Testis (tissue), 3 donors: ENCODE data around the gene CXCL3. TPM values are rescaled to one million over a fixed set of nuclear protein-coding genes. Genes with fewer than 3 reads are reported as not detected.

Source experiments
- DNase-seq: peaks from one replicate; pipeline ENCODE4 v3.0.0-alpha.2; 2019
- H3K27ac ChIP-seq, 2 donors: fragments of 200-600 bp; sonication (generic); one replicate each; pipeline ENCODE4 v1.5.1; 2019
- H3K27me3 ChIP-seq: fragments of 200-600 bp; sonication (generic); one replicate; pipeline ENCODE4 v1.5.1; 2019
- H3K36me3 ChIP-seq: fragments of 200-600 bp; sonication (generic); one replicate; pipeline ENCODE4 v1.5.1; 2017; ENCODE audit warnings: low read depth; ENCODE audit errors: missing control alignments
- H3K4me1 ChIP-seq: fragments of 200-600 bp; sonication (generic); one replicate; pipeline ENCODE4 v1.5.1; 2019
- H3K4me3 ChIP-seq, 2 donors: fragments of 200-600 bp; sonication (generic); one replicate each; pipeline ENCODE4 v1.5.1; 2017 to 2019
- H3K9me3 ChIP-seq: fragments of 200-600 bp; sonication (generic); one replicate; pipeline ENCODE4 v1.5.1; 2017
- POLR2A ChIP-seq: fragments of 450-650 bp; IDR thresholded peaks from one replicate; pipeline ENCODE4 v1.6.1; 2017; ENCODE audit warnings: antibody characterized with exemption, mild to moderate bottlenecking, moderate library complexity
- WGBS, 2 donors: methylation state at CpG; one replicate each; pipeline ENCODE4 v1.1.5; 2018; 5-methylcytosine and 5-hydroxymethylcytosine counted together
- intact Hi-C: fragments of 100-400 bp; cut with DNase I; formaldehyde crosslinking; loops from one replicate; pipeline ENCODE4 v1.15.1; 2023; ENCODE audit warnings: low total_unique reads
- polyA plus RNA-seq: library from polyadenylated mRNA; stranded (reverse); fragments of 350-450 nt; fragmentation: Illumina TruSeq; extraction: RNeasy Lipid Tissue Mini Kit (QIAGEN cat#74804); gene quantifications from one replicate; pipeline ENCODE4 v1.2.3, GENCODE V29; 2014; ENCODE audit warnings: low read depth, low replicate concordance; ENCODE audit not compliant: insufficient read depth
- total RNA-seq, 2 donors: library from RNA; depleted of rRNA; stranded (reverse); fragments of >200 nt; gene quantifications; one replicate each; pipeline ENCODE4 v1.2.3, GENCODE V29; 2016
- TF ChIP-seq, protein P1 (sequence below), 3 experiments: fragments of 450-650 bp in 2 of 3; fragments of 200-600 bp in 1 of 3; sonication (generic) in 1 of 3; IDR thresholded peaks; one replicate each; pipeline ENCODE4 v1.5.1; 2016 to 2019; ENCODE audit warnings: antibody characterized with exemption in 3 of 3, mild to moderate bottlenecking in 2 of 3, moderate library complexity in 1 of 3

Gene CXCL3
- total and polyA plus RNA-seq, 3 donors from 2014 or later = 0.68 to 1.1 TPM; not detected in 1

DNA sequence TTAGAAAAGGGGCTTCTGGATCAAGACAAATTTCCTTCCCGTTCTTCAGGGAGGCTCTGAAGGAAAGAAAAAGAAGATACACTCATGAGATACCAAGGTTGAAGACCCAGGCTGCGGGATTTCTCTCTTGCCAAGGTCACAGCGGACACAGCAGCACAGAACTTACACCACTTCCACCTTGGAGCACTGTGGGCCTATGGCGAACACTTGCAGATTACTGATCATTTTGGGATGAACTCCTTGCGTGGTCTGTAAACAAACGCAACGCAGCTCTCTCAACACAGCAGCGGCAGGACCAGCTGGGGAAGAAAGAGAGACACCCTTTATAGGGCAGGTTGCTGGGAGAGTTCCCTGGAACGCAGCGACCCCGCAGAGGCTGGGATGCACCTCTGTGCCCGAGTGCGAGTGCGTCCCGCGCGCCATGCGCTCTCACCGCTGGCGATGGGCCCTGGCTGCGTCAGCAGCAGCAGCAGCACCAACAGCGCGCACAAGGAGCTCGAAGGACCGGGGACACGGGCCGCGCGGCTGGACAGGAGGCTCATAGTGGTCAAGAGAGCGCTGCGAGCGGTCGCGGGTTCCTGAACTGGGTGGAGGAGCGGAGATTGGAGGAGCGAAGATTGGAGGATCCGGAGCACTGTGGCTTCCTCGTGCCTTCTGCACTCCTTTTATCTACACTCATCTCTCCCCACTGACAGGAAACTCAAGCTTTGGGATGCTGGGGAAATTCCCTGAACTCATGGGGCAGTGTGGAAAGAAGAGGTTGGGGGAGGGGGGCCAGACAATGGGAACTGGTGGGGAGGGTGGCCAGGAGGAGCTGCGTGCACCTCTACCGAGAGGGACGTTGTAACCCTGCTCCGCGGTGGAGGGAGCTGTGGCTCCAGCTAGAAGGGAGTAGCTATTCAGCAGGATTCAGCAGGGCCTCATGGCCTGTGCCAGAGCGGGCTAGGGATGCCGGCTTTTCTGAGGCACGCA is 40.2 kb downstream of the CXCL3 start, which contains the start of gene CXCL5:
CXCL5 (minus strand) TSS at position 638 of the 972 bp plus-strand sequence; CDS start at position 542, 96 bp downstream.
- no peaks in the 10 kb centered on the region for H3K4me1 ChIP-seq
- TF ChIP-seq, protein P1, sequence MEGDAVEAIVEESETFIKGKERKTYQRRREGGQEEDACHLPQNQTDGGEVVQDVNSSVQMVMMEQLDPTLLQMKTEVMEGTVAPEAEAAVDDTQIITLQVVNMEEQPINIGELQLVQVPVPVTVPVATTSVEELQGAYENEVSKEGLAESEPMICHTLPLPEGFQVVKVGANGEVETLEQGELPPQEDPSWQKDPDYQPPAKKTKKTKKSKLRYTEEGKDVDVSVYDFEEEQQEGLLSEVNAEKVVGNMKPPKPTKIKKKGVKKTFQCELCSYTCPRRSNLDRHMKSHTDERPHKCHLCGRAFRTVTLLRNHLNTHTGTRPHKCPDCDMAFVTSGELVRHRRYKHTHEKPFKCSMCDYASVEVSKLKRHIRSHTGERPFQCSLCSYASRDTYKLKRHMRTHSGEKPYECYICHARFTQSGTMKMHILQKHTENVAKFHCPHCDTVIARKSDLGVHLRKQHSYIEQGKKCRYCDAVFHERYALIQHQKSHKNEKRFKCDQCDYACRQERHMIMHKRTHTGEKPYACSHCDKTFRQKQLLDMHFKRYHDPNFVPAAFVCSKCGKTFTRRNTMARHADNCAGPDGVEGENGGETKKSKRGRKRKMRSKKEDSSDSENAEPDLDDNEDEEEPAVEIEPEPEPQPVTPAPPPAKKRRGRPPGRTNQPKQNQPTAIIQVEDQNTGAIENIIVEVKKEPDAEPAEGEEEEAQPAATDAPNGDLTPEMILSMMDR (IDR thresholded peaks at IDR 0.05) = no peak
- TF ChIP-seq POLR2A = no peak
- no peak within 1 kb of the TSS for H3K27ac ChIP-seq
- DNase-seq = peak; percentile 44
- no peaks in the 10 kb centered on the region for H3K36me3 ChIP-seq
- peak within 1 kb of the TSS in 1 of 2 donors; percentile 38 for H3K4me3 ChIP-seq
- intact Hi-C loops = no loop called here
- H3K9me3 ChIP-seq = no peaks in the 10 kb centered on the region
- H3K27me3 ChIP-seq = no peaks in the 10 kb centered on the region
- WGBS, 2 donors = 5 to 7% methylated on average over 36 to 46 of the region's 46 CpGs

DNA sequence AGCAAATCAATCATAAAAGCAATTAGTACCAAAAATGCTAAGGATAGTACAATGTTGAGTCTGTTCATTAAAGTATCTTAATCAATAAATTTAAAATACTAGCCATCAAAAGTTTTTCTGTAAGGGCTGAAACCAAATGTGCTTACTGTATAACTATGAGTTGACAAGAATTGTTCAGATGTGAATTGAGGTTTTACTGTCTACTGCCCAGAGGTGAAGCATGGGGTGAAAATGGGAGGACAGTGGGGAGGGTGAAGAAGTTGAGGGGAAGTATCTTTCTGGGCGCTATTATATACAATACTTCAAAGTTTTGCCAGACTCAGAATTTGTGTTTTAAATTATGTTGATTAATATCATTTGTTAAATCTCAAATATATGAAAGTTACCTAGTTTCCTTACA is 46.4 kb downstream of the CXCL3 start:
- DNase-seq = no peak
- Histone ChIP-seq H3K27me3 (no peaks in the 10 kb centered on the region), H3K27ac (no peak overlapping the region), H3K4me3 (no peak overlapping the region), H3K9me3 (no peaks in the 10 kb centered on the region), H3K36me3 (no peaks in the 10 kb centered on the region), H3K4me1 (no peaks in the 10 kb centered on the region)
- intact Hi-C loops = no loop called here
- TF ChIP-seq, protein P1 (IDR thresholded peaks at IDR 0.05) = no peak
- TF ChIP-seq POLR2A = no peak
- WGBS, 2 donors = 0% methylated on average over 1 of the region's 1 CpG

- Histone ChIP-seq H3K4me3 (no peak overlapping the region), H3K4me1 (no peaks in the 10 kb centered on the region), H3K27ac (no peak overlapping the region), H3K27me3 (no peaks in the 10 kb centered on the region), H3K9me3 (no peaks in the 10 kb centered on the region), H3K36me3 (no peaks in the 10 kb centered on the region)
- DNase-seq = no peak
- intact Hi-C loops = no loop called here
- TF ChIP-seq, protein P1 (IDR thresholded peaks at IDR 0.05) = no peak
- no peak for TF ChIP-seq POLR2A
- 83 to 96% methylated on average over 1 of the region's 1 CpG for WGBS, 2 donors
Measured at GRCh38 chr4:73991742-73992000, 46.8 kb downstream of the CXCL3 start.

DNA sequence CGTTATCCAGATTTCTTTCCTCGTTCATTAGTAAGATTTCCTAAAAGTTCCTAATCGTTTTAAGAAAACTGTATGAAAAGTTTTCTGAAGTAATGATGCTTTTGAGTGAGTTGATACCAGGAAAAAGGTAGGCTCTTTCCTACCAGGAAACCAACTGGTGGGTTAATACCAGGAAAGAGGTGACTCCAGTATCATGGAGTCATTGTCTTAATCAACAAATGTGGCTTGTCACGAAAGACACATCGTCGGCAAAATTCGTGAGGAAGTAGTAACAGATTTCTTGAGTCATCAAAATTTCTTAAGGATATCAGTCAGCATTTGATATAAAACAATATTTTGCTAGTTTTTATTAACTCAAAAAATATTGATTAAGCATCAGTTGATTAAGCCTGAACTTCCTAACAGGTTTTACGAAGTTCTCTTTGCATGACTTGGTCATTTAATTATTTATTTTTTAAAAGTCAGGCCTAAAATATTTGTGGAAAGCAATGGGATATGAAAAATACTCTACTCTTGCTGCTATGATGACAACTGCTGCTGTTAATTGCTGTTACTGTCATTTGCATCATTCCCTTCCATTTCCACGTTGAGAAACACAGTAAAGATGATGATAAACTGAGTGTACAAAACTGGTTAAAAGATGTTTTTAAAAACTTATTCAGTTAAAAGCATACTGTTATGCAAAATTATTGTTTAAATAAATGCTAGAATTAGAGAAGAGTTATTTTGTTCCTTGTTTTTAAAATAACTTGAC is 47.3 kb downstream of the CXCL3 start:
- Histone ChIP-seq H3K4me1 (no peaks in the 10 kb centered on the region), H3K27ac (no peak overlapping the region), H3K27me3 (no peaks in the 10 kb centered on the region), H3K9me3 (no peaks in the 10 kb centered on the region), H3K36me3 (no peaks in the 10 kb centered on the region), H3K4me3 (no peak overlapping the region)
- no peak for DNase-seq
- intact Hi-C loops = no loop called here
- TF ChIP-seq POLR2A = no peak
- TF ChIP-seq, protein P1 (IDR thresholded peaks at IDR 0.05) = no peak
- WGBS, 2 donors = 88 to 90% methylated on average over 9 of the region's 9 CpGs
